Astrocyte of the hippocampus (primary cell): Measurements from ENCODE around the gene PAPOLG.

Experiments used
- DNase-seq: peaks from one replicate; pipeline ENCODE4 v3.0.0; 2011; ENCODE audit warnings: low read depth, low spot score

Gene PAPOLG

DNA sequence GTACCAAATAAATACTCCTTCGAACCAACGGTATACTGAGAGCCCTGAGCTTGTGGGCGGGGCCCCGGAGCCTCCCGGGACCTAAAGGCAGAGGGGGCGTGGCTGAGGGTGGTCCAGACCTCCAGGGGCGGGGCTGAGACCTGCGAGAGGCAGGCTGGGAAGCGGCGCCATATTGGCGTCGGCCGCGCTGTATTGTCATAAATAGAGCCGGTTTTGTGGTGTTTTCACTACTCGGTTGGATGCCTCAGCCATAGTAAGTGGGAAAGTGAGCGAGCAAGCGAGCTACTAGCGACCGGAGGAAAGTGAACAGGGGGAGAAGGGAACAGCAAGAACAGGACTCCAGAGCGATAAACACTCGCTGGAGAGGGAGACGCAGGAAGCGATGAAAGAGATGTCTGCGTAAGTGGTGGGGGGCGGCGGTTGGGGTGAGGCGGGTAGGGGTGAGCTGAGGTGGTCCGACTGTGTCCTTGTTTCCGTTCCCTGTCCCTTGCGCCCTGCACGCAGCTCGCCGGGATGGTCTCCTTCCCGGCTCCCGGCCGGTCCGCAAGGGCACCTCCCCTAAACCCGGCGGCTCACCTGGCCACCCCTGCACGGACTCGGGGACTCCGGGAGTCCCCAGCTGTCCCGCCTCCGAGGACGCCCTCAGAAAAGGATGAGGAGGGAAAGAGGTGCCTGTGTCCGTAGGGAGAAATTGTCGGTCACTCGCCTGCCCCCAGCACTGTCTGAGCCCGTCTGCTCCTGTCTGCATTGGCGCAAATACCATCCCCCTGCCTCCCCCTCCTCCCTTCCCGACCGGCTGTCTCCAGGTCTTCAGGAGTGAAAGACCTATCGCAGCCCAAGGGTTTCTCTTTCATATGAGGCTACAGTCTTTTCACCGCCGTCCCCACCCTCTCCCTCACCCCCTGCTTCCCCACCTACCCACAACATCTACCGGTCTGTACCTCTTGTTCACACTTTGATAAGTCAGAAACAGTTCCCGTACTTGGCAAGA lies at the start of gene PAPOLG:
Gene PAPOLG, plus strand, starts transcription at position 172 of the 991 bp plus-strand sequence. Its CDS starts 211 bp downstream, at position 383.
- DNase-seq = peak; percentile 97

DNA sequence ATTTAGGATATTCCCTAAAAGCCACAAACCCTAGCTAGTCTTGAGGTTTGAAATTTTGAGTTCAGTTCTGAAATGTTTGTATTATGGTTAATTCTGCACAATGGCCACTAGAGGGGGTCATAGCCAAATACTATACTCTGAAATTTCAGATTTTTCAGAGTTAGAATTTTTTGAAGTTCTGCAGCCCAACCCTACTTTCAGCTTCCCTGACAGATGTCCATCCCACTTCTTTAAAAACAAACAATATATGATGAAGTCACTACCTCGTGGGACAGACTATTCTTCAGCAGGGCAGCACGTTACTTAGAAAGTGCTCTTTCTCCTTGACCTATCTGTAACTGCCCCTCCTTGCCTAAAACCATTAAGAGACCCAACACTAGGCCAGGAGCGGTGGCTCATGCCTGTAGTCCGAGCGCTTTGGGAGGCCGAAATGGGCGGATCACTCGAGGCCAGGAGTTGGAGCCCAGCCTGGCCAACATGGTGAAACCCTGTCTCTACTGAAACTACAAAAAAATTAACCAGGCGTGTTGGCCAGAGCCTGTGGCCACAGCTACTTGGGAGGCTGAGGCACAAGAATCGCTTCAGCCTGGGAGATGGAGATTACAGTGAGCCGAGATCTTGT lies 48.2 kb upstream of the PAPOLG start:
- peak; percentile 48 for DNase-seq

DNA sequence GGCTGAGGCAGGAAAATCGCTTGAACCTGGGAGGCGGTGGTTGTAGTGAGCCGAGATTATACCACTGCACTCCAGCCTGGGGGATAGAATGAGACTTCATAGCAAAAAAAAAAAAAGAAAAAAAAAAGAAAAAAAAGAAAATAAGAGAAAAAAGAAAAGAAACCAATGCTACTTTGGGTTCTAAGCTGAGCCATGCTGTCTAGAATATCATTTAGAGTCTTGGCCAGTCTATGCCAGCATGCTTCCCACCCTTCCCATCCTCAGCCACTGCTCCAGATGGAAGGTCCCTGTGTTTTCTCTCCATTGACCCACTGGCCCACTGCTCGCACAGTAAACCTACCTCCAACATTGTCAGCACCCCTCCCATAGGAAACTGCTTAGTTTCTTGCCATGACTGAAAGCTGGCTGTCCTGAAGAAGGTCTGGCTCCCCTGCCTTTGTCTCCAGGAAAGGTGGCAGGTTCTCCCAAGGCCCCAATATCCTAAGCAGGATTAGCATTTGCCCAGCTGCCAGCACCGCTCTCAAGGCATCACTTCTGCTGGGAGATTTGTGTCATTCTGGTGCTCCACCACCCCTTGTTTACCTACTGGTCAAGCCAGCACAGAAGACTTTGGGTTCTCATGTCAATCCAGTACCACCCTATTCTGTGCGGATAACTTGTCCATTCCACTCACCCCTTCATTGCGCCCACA lies 47.3 kb upstream of the PAPOLG start:
- DNase-seq = no peak

DNA sequence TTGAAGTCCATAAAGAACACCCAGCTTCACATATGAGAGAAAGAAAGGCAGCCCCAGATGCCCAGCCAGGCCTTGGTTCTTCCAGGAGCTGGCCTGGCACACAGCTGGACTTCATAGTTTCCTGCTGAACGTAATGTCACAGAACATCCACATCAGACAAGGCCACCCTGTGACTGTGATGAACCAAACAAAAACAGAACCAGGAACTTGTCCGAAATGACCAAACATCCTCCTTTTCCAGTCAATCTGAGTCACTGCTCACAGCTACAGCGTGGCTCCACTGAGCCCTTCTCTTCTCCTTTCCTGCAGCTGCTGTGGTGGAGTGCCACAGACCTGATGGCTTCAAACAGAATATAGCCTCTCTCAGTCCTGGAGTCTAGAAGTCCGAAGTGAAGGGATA lies 45.4 kb upstream of the PAPOLG start:
- DNase-seq = no peak

DNA sequence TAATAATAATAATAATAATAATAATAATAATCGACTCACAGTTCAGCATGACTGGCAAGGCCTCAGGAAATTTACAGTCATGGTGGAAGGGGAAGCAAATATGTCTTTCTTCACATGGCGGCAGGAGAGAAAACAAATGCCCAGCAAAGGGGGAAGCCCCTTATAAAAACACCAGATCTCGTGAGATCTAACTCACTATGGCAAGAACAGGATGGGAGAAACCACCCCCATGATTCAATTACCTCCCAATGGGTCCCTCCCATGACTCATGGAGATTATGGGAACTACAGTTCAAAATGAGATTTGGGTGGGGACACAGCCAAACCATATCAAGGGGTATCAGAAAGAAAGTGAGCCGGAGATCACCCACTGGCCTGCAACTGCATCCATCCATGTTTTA lies 40.5 kb upstream of the PAPOLG start:
- DNase-seq = no peak

DNA sequence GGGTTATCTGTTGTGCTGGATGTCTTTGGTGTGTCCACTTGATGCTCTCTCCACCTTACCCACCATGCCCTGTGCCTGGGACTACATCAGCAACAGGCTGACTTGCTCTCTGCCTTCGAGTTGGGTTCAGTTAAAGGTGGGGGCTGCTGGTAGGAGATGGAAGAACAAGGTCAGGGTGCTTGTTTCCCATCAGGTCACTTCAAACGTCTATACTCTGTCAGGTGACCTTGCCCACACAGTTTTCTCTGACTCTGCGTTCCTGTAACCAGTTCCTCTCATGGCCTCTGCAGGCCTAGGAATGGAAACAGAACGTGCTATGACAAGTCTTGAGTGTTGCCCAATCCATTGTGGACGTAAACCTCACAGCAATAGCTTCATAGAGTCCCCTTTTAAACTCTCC lies 38.4 kb upstream of the PAPOLG start:
- no peak for DNase-seq

- DNase-seq = no peak
Measured at GRCh38 chr2:60719331-60719730, 36.7 kb upstream of the PAPOLG start.

- DNase-seq = no peak
Measured at GRCh38 chr2:60725466-60725865, 30.6 kb upstream of the PAPOLG start.

DNA sequence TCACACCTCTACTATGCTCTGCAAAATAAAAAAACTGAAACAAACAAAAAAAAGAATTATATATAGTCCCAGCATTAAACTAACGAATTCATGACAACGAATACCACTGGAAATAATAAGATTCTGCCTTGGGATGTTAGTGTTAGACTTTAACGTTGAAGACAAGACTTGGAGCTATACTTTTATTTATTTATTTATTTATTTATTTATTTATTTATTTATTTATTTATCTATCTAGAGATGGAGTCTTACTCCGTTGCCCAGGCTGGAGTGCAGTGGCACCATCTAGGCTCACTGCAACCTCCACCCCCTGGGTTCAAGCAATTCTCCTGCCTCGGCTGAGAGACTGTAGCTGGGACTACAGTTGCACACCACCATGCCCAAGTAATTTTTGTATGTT lies 27.2 kb upstream of the PAPOLG start:
- DNase-seq = no peak

- peak; percentile 28 for DNase-seq
Measured at GRCh38 chr2:60735496-60736250, 20.4 kb upstream of the PAPOLG start.

GRCh38 chr2:60738679-60739078 lies 17.4 kb upstream of the PAPOLG start:
- no peak for DNase-seq

DNA sequence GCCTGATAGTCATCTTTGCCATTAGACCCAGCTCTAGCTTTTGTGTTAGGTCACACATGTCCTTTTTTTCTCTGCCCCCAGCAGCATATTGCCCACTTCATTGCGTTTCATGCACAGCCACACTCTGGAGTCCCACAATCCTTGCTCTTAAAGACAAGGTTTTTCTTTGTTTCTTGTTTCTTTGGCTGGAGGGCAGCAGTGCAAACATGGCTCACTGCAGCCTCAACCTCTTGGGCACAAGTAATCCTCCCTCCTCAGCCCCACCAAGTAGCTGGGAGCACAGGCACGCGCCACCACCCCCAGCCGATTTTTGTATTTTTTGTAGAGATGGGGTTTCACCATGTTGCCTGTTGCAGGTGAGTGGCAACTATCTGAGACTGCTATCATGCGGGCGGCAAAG lies 16.9 kb upstream of the PAPOLG start:
- DNase-seq = no peak

DNA sequence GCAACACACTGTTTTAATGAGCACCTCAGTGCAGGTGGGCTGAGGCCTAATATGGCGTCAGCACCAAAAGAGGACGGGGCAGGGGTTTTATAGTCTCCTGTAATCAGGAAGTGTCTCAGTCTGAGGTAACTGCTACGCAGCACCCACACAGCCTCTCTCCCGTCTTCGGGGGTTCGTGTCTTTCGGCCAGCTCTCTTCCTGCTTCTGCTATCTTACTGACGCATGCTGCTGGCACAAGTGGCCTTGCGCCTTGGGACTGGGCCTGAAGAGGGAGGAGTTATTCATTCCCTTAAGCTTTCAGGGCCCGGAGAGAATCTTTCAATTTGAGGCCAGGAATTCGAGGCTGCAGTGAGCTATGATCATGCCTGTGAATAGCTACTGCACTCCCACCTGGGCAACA lies 14.5 kb upstream of the PAPOLG start:
- DNase-seq = no peak

DNA sequence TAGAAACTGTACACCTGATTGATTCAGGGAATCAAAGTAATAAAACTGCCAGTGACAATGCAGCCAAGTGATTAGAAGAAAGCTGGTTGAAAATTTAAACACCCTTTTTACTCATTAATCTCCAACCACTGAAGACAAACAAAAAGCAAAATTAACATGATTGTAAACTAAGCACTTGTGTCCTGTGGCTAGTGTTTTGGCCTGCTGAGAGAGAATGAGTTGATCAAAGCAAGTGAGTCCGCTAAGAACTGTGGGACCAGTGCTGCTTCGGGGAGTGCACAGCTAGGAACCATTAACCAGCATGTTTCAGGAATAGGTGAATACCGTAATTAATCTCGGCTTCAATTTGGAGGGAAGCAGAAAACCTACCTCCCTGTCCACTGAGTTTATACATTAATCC lies 13.6 kb upstream of the PAPOLG start:
- DNase-seq = no peak

- DNase-seq = no peak
Measured at GRCh38 chr2:60745330-60745729, 10.7 kb upstream of the PAPOLG start.

DNA sequence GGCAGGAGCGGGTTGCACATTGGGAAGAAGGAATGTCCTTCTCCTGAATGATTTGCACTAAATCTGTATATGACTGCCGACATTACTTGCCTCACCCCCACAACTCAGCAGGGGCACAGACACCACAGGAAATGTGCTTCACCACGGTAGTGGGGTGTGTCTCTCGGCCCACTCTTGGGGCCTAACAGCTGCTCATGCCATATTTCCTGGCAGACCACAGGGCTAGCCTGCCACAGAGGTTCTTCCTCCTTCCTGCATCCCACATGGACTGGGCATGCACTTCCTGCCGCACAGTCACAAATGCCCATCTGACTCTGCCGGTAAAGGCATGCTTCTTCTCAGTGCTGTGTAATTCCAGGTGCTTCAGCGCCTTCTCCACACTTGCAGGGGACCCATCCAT lies 10.3 kb upstream of the PAPOLG start:
- no peak for DNase-seq

- DNase-seq = no peak
Measured at GRCh38 chr2:60746318-60746717, 9.8 kb upstream of the PAPOLG start.

DNA sequence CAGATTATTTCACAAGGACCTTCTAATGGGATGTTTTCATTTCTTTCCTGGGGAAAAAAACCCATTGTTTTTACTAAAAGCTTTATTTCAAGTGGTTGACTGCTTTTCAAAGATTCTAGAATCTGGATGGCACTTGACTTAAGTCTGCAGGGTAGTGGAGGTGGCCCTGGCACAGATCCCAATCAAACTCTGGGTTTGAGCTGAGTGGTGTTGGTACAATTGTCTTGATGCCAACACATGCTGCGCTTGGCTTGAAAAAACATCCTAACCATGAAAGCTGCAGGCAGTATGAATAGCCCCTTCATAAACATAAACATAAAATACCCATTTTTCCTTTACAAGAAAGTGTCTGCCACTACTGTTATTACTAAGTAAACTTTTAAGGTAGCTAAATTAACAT lies 3.6 kb downstream of the PAPOLG start:
- DNase-seq = peak; percentile 54

GRCh38 chr2:60764736-60765534 lies 8.9 kb downstream of the PAPOLG start:
- no peak for DNase-seq

GRCh38 chr2:60766283-60766682 lies 10.2 kb downstream of the PAPOLG start:
- DNase-seq = no peak

DNA sequence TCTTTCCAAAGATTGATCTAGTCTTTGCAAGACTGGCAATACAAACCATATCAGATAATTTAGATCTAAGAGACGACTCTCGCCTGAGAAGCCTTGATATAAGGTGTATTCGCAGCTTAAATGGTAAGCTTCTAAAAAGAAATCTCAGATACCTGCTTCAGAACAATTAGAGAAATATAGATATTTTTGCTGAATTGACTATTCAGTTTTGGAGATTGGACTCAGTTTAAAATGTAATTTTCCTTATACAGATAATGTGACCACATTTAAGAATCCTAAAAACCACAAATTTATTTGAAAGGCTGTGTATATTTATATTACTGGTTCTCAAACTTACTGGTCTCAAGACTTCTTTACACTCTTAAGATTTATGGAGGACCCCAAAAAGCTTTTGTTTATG lies 15.4 kb downstream of the PAPOLG start:
- no peak for DNase-seq
